Lung microvascular endothelial cell (primary cell): ENCODE measurements around the gene TBC1D8. TPM values are rescaled to one million over a fixed set of nuclear protein-coding genes. Genes with fewer than 3 reads are reported as not detected.

Experiments
- total RNA-seq: library from RNA; depleted of rRNA; stranded (reverse); fragments of >200 nt; gene quantifications from 2 replicates; pipeline ENCODE4 v1.2.1, GENCODE V29; 2014

Gene TBC1D8
- total RNA-seq, 1 donor from 2014 or later, result 96.8 TPM

Other genes with a start within 250 kb of the TBC1D8 start
- gene RPL31, start 149.1 kb downstream of the TBC1D8 start, total RNA-seq, result 889 and 1,542 TPM in 2 replicates
- 12.9 and 15.7 TPM in 2 replicates for gene CNOT11, start 101.5 kb upstream of the TBC1D8 start, total RNA-seq
- gene RNF149, start 157.3 kb upstream of the TBC1D8 start, total RNA-seq, result 29.0 and 34.3 TPM in 2 replicates
- 0.44 TPM in 1 of 2 replicates, not detected in the other for gene CREG2, start 236.1 kb upstream of the TBC1D8 start, total RNA-seq